NCI-H2107 treated with DMSO at 0.1 percent for 48 hours (cell line): ENCODE results near the gene LLGL2.
"Not testable (repeated sequence)": the region's sequence is repeated elsewhere in the genome, so short reads cannot be mapped to it uniquely, and the experiment has no call there.

ENCODE experiments used
- DNase-seq: peaks from one replicate; lab custom pipeline; 2025; ENCODE audit not compliant: unreplicated experiment; lab: John Stamatoyannopoulos, UW

LLGL2 gene, protein sequence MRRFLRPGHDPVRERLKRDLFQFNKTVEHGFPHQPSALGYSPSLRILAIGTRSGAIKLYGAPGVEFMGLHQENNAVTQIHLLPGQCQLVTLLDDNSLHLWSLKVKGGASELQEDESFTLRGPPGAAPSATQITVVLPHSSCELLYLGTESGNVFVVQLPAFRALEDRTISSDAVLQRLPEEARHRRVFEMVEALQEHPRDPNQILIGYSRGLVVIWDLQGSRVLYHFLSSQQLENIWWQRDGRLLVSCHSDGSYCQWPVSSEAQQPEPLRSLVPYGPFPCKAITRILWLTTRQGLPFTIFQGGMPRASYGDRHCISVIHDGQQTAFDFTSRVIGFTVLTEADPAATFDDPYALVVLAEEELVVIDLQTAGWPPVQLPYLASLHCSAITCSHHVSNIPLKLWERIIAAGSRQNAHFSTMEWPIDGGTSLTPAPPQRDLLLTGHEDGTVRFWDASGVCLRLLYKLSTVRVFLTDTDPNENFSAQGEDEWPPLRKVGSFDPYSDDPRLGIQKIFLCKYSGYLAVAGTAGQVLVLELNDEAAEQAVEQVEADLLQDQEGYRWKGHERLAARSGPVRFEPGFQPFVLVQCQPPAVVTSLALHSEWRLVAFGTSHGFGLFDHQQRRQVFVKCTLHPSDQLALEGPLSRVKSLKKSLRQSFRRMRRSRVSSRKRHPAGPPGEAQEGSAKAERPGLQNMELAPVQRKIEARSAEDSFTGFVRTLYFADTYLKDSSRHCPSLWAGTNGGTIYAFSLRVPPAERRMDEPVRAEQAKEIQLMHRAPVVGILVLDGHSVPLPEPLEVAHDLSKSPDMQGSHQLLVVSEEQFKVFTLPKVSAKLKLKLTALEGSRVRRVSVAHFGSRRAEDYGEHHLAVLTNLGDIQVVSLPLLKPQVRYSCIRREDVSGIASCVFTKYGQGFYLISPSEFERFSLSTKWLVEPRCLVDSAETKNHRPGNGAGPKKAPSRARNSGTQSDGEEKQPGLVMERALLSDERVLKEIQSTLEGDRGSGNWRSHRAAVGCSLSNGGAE

DNA sequence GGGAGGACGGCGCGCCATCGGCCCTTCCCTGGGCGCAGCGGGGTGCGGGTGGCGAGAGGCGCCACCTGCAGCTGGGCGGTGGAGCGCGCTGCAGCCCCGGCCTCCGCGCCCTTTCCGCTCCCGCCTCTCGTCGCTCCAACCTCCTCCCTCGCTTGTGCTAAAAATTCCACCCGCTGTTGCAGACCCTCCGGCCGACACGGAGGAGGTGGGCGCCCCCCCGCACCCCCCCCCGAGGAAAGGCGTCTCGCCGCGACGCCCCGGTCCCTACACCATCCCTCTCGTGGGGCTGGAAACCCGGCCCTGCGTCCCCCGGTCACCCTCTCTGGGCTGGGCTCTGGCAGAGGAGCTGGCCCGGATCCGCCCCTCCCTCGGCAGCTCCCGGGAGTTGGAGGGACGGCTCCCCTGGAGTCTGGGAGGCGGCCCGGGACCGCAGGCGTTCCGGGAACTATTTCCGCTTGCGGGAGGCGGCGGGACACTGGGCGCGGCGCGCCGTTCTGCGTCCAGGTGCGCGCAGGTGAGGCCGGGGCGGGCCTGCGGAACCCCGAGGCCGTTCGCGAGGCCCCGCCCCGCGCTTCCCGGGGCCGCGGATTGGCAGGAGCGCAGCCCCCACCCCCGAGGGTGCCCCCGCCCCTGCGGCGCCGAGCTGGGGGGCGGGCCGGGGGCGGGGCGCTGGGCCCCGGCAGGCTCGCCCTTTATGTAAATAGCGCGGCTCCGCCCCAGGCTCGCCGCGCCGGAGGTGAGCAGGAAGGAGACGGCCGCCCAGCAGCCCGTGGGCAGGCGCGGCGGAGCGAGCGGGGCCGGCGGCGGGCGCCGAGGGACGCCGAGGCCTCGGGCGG, at the start of gene LLGL2:
LLGL2 (plus strand) TSS at position 728 of the 836 bp plus-strand sequence. CDS start 17,730 bp downstream, outside the sequence.
- DNase-seq = peak; percentile 57

DNA sequence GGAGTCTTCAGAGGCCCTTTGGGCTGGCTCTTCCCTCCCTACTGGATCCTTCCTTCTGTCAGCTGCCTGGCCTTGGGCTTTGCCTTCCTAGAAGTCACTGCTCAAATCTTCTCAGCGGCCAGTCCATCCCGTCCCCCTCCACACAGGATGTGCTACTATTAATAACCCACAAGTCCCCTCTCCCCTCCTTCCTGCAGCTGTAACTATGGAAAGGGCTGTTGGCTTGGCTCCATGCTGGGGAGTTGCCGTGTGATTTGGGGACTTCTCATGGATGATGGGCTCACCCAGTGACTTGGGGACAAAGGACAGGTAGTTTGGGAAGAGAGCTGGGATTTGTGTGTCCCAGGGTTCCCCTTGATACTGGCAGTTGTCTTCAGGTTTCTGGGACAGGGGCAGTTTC, 49.6 kb upstream of the LLGL2 start:
- DNase-seq = no peak

GRCh38 chr17:75476271-75476671, 49.2 kb upstream of the LLGL2 start:
- no peak for DNase-seq

DNA sequence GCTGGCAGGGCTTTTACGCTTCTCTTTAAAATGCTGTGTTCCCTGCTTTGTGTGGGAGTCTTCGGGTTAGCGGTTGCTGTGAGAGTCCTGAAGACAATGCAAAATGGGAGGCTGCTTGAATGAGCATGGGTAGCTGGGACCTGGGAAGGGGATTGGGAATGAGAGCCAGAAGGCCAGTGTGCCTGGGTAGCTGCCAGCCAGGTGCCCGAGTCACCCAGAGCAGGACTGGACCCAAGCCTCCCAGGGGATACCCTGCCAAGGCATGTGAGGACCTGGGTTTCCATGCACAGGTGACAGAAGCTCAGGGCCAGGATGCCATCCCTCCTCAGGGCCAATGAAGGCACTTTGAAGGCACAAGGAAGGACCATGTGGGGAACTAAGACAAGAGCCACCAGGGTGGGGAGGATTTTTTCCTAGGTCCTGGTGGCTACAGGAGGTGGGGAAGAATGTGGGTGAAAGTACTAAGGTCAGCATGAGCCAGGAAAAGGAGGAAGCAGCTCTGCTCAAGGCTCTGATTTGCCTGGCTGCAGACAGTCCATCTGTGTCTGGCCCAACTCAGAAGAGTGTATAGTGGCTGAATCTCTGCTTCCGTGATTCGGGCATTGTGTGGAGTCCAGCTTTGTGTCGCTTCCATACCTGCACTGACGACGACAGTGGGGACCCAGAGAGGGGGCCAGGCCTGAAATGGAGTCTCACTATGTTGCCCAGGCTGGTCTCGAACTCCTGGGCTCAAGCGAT, 48.6 kb upstream of the LLGL2 start:
- no peak for DNase-seq

- not testable (repeated sequence) for DNase-seq
Measured at GRCh38 chr17:75477490-75477862, 48.0 kb upstream of the LLGL2 start.

DNA sequence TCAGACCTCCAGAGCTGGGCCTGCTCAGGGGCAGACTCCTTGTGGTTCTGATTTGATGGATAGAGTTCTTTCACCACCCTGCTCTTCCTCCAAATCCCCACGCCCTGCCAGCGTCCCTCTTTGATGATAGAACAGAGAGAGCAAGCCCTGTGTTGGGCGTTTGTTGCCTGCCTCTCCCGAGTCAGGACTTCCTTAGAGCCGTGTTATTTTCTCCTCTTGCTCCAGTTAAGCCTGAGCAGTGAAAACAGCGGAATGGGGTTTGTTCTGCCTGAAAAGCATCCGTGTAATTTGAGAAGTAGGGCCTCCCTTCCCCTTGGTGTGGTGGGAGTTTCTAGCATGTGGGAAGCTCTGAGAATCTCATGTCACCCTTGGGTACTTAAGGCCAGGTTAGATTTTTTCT, 47.0 kb upstream of the LLGL2 start:
- DNase-seq = no peak

DNA sequence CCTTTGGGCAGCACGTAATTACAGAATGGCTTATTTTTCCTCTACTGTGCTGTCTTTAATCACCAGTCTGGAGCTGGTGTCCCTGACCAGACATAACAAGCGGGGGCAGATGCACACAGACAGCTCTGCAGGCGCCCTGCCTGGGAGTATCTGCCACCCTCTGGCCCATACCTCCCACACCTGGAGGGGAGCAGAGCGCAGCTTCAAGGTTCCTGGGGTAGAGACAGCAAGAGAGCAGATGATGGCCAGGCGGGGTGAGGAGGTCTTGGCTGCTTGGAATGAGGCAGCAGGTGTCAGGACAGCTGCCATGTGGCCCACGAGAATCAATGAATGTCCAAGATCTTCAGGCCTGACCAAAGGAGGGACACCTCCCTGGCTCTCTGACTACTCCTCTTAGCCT, 45.2 kb upstream of the LLGL2 start:
- DNase-seq = no peak

DNA sequence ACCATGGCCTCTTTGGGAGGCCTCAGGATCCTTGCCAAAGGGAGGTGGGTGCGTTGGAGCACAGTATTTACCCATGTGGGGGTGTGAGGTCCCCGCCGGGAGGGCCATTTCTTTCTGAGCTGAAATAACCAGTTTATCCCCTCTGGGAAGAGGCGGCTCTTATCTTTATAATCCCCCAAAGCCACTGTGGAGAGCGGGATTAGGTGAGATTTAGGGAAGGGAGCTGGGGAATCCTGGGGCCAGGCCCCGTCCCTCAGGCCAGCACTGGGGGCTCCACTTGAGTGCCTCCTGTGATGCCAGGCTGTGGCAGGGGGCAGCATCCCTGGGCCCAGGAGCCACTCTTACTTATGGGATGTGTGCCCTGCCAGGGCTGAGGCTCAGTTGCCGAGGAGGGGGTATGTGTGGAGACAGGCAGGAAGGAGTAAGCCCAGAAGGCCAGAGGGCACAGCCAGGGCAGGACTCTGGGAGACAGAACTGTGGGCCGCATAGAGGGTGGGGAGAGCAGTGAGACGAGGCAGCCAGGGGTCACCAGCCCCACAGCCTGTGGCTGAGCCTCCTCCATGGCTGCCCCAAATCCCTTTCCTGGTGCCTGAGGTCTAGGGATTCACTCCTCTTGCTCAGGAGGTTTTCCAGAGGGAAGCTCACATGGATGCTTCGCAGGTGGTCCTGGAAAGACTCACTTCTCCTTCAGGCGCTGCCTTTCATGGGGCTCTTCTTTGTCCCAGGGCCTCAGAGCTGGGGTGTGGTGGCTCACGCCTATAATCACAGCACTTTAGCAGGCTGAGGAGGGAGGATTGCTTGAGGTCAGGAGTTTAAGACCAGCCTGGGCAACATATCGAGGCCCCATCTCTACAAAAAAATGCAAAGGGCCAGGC, 44.1 kb upstream of the LLGL2 start:
- DNase-seq = no peak

GRCh38 chr17:75482098-75482942, 43.2 kb upstream of the LLGL2 start:
- no peak for DNase-seq

- no peak for DNase-seq
Measured at GRCh38 chr17:75485688-75486087, 39.8 kb upstream of the LLGL2 start.

DNA sequence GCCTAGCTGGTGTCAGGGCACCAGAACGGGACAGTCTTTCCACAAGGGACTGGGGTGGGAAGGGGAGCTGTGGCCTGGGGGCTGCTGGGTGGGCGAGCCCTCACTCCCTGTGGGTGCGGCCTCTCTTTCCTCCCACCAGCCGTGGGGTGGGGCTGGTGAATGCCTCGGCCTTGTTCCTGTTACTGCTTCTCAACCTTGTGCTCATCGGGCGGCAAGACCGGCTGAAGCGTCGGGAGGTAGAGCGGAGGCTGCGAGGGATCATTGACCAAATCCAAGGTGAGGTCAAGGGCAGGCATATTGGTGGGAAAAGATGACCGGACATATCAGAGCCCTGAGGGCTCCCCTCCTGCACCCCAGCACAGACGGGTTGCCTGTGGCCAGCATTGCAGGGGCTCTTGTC, 39.3 kb upstream of the LLGL2 start:
- no peak for DNase-seq

- no peak for DNase-seq
Measured at GRCh38 chr17:75486951-75487350, 38.5 kb upstream of the LLGL2 start.

GRCh38 chr17:75487351-75488070, 38.0 kb upstream of the LLGL2 start:
- no peak for DNase-seq

DNA sequence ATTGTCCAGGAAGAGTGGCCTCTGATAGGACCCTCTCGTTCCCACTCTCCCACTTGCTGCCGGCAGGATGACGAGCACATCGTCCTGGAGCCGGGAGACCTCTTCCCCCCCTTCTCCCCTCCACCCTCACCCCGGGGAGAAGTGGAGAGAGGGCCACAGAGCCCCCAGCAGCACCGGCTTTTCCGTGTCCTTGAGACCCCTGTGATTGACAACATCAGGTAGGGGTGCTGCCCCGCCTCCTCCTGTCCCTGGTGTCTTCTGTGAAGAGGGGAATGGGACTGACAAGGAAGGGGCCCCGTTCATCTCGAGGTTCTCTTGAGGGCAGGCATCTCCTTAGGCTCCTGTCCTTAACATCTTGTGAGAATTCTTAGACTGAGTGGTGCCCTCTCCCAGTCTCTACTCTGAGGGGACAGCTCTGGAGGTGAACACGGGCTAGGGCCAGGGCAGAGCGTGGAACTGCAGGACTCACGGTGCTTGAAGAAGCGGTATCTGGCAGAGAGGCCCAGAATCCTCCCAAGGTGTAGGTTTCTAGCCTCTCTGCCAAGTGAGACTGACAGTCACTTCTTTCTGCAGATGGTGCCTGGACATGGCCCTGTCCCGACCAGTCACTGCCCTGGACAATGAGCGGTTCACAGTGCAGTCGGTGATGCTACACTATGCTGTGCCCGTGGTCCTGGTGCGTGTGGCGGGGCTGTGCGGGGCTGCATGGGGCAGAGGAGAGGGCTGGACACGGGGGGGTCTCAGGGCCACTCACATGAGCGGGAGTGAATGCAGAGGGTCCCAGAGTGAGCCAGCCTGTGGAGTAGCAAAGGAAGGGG, 36.6 kb upstream of the LLGL2 start:
- no peak for DNase-seq

GRCh38 chr17:75489511-75489955, 36.0 kb upstream of the LLGL2 start:
- no peak for DNase-seq

DNA sequence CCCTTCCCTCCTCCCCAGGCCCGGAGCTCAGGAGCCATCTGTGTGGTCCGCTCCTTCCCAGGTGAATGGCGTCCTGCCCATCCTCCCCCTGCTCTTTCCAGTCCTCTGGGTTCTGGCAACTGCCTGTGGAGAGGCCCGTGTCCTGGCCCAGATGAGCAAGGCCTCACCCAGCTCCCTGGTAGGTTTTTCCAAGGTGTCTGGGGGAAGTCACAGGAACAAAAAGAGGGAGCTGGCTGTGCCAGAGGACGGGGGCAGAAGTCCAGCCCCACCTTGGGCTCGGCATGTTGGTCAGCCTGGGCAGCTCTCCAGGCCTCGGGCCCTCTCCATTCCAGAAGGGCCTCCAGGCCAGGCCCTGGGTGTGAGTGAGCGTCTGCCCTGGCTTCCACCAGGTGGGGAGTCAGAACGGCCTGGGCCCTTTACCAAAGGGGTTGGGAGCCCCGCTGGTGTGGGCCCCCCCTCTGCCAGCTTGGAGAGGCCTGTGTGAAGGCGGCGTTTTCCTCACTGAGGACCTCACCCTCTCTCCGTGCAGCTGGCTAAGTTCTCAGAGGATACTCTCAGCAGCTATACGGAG, 35.2 kb upstream of the LLGL2 start:
- DNase-seq = no peak
